SIG-M5 (cell line): Measurements from ENCODE around the gene SEC22C.
"Not testable (repeated sequence)": the region's sequence is repeated elsewhere in the genome, so short reads cannot be mapped to it uniquely, and the experiment has no call there.

ENCODE experiments used
- DNase-seq: peaks from one replicate; lab custom pipeline; 2025; lab: John Stamatoyannopoulos, UW

SEC22C gene

GRCh38 chr3:42579346-42579745, 2.4 kb downstream of the SEC22C start:
- DNase-seq: not testable (repeated sequence)

DNA sequence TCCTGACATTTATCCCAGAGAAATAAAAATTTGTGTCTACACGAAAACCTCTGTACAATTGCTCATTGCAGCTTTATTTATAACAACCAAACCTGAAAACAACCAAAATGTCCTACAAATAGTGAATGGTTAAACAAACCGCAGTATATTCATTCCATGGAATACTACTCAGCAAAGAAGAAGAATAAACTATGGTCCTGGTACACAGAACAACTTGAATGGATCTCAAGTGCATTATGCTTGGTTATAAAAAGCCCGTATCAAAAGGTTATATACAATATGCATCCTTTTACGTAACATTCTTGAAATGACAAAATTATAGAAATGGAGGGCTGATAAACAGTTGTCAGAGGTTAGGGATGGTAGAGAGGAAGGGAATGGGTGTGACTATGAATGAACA, 3.7 kb downstream of the SEC22C start:
- no peak for DNase-seq

- no peak for DNase-seq
These were observed 6.5 kb downstream of the SEC22C start for GRCh38 chr3:42575137-42575741.

DNA sequence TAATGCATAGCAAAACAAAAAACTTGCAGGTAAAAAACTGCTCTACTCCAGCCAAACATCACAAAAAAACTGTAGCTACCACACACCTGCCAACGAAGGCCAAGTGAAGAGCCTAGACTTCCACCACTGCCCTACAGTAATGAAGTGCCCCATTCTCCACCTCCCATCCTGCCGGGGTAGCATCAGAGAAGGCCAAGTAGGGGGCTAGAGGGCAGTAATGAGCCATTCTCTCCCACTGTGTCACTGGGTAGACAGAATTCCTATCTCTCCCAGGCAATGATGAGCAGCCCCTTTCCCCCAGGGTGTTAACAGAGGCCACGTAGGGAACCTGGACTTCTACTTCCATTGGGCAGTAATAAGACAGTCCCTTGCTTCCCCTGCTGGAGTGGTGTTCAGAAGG, 9.5 kb downstream of the SEC22C start:
- DNase-seq: no peak

- no peak for DNase-seq
These were observed 12.1 kb downstream of the SEC22C start for GRCh38 chr3:42569593-42570142.

- no peak for DNase-seq
These were observed 19.5 kb downstream of the SEC22C start for GRCh38 chr3:42562047-42562907.

GRCh38 chr3:42557854-42558253, 23.9 kb downstream of the SEC22C start:
- DNase-seq: no peak

- not testable (repeated sequence) for DNase-seq
These were observed 24.9 kb downstream of the SEC22C start for GRCh38 chr3:42556817-42557216.

DNA sequence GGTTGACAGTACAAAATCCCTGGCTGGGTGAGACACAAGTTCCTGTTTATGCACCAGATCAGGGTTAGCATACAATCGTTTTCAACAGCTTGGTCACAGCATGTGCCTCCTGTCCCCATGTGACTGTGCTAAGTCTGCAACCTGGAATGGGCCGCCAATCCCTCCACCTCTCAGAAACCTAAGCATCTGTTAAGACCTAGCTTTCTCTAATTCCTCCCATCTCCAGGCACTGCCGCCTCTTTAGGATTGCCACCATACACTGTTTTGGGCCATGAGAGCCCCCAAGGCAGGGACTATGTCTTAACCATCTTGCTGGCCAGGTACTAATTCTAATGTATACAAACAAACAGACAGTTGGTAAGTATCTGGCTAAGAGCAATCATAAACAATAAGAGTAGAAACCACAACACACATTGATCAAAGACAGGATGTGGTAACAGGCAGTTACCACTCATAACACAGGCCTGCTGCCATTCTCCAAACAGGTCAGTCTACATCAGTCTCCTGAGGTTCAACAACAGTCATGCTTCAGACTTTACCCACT, 25.6 kb downstream of the SEC22C start:
- no peak for DNase-seq

GRCh38 chr3:42552830-42553229, 28.9 kb downstream of the SEC22C start:
- no peak for DNase-seq

DNA sequence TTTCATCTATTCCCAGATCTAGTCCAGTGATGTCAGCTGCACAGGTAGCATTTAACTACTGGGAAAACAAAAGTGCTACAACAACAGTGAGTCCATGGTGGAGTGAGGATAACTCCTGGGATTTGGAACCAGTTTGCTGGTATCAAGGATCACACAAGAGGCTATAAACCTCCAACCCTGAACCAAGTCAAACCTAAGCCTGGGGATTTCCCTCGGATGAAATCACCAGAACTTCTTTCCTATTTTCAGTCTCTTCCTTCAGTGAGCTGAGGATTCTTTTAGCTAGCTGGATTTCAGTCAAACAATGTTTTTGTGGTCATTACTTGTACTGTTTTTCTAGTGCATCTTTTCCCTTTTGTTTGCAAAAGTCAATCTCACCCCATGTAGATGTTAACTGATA, 31.5 kb downstream of the SEC22C start:
- no peak for DNase-seq

DNA sequence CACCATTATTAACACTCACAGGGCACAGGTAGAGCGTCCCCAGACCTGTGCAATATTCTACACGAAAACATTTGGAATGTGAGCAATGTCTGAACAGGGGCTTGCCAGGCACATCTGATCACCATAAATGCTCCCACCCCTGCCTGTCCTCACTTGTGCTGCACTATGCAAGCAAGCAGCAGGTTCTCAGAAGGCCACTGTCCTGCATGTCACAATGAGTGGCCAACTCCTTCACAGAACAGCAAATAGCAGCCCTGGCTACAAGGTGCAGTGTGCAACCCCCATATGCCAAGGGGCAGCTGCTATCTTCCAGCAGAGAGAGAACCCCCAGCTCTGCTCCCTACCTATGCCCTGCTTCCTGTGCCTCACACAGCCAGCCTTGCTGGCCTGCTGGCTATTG, 32.6 kb downstream of the SEC22C start:
- DNase-seq: no peak

DNA sequence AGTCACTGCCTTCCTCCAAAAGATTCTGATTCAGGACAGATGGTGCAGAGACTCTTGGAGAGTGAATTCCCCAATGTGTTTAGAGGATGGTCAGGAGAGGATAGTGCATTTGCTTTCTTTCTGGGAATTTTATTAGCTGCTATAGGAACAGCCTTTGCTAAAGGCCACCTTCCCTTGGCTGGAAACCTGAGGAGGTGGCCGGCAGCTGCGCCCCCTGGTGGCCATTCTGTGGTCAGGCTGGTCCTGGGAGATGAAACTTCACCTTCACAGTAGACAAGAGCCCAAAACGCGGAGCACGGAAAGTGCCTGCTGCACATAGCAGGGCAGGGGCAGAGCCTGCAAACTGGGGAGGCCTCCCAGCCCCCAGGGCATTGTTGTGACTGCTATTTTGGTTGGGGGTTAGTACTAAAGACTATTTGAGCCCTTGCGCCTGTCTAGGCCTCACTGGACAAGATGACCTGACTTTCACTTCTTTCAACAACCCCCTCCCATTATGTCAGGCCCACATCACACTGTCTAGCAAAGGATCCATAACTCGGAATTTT, 34.3 kb downstream of the SEC22C start:
- no peak for DNase-seq

DNA sequence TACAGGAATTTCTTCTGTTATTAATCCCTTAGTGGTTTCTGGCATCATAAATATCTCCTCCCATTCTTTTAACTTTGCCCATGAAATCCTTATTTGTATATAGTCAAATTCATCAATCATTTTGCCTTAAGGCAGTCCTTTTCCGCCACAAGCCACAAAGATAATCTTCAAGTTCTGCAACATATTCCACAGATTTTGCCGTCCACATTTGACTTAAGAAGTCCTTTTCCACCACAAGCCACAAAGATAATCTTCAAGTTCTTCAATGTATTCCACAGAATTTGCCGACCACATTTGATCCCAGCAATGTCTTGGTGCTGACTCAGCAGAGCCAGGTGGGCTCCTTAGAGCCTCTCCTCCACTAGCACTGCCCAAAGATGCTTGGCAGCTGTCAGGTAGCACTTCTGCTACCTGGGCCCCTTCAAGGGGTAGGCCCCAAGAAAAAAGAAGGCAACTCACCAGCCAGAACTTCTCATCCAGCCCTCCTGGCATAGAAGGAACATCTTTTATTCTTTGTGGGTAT, 35.0 kb downstream of the SEC22C start:
- no peak for DNase-seq

GRCh38 chr3:42545284-42545900, 36.4 kb downstream of the SEC22C start:
- DNase-seq: no peak

GRCh38 chr3:42544492-42545283, 37.1 kb downstream of the SEC22C start:
- DNase-seq: no peak

- DNase-seq: no peak
These were observed 40.7 kb downstream of the SEC22C start for GRCh38 chr3:42541079-42541478.

DNA sequence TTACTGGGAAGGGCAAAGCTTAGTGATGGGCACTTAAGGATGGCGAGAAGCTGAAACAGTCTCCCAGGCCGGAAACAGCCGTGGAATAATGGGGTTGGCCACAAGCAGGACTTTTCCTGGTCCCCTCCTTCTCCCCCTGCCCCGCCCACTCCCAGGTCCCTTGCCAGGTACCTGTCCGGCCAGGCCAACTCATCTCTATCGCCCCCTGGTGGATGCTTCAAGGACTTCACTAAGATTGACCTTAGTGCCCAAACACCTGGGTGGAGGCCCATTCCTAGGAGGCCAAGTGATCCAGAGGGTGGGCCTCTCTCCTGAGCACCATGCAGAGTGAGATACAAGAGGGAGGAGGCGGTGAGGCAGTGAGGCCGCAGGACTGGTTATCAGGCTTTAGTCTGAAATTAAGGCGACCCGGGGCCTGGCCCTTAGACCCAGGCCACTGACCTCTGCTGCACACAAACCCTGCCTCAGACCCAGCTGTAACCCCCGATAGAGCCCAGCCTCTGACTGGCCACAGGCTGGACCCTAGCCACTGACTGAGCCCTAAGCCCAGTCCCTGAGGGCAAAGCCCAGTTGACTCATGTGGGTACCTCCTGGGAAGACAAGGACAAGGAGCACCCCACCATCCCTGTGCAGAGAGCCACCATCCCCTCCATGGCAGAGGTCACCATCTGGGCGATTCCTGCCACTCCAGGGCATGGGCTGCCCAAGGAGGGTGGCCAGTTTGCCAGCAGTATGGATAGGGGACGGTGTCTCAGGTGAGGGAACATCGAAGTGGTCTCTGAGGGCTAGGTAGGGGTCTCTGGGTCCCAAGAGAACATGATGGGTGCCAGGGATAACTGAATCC, 41.7 kb downstream of the SEC22C start:
- DNase-seq: no peak

GRCh38 chr3:42537350-42537749, 44.4 kb downstream of the SEC22C start:
- DNase-seq: no peak
